HG03095 (cell line): ENCODE measurements around the gene FOXO1.

Source experiments
- ATAC-seq: cut with Tn5 transposase; IDR thresholded peaks from one replicate; pipeline ENCODE4 v1.9.1; 2021; ENCODE audit warnings: moderate library complexity; ENCODE audit not compliant: unreplicated experiment

The FOXO1 gene

GRCh38 chr13:40552895-40553294 lies 113.5 kb downstream of the FOXO1 start:
- ATAC-seq, result no peak

DNA sequence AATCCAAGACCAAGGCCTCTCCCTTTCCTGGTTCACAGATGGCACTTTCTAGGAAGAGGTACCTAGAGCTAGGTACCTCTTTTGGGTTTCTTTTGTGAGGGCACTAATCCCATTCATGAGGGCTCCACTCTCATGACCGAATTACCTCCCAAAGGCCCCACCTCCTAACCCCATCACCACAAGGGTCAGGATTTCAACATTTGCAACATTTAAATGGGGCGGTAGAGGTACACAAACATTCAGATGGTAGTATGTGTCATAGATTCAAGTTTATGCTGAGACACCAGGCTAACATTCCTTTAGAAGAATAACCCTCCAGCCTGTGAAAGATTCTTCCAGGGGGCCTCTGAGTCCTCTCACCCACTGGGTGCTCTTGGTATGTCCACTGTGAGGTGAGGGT lies 116.3 kb downstream of the FOXO1 start:
- no peak for ATAC-seq

- no peak for ATAC-seq
These were observed 116.8 kb downstream of the FOXO1 start for GRCh38 chr13:40549500-40550094.

DNA sequence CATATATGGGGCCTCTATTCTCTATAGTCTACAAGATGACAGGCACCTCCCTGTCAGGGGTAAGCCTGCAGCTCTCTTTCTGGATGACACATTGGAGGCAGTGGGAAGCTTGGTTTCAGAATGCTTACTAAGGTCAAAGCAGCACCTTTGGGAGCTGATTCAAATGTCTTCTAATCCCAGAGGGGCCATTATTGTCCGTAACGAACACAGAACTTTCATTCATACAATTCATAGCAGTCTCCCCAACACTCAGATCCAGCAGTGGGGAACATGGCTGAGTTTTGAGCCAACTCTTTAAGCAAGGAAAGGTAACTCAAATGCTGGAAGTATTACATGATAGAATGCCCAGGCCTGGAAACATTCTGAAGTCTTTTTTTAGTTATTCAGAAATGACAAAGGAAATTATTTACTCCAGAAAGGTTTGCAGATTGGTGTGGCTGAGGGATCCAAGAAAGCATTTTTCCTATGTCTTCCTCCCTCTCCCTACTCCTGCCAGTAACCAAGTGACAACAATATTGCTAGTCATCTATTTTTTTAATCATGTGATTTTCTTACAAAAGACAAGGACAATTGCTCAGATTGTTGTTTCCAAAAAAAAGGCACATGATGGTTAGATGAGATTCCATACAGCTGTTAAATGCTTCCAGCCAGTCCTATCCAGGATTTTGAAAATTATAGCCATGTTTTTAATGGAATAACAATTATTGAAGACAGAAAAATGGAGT lies 118.7 kb downstream of the FOXO1 start:
- ATAC-seq, result no peak

GRCh38 chr13:40546047-40546446 lies 120.4 kb downstream of the FOXO1 start:
- ATAC-seq, result no peak

- ATAC-seq, result no peak
These were observed 126.0 kb downstream of the FOXO1 start for GRCh38 chr13:40540328-40541044.

GRCh38 chr13:40539576-40540327 lies 126.7 kb downstream of the FOXO1 start:
- ATAC-seq, result no peak

- no peak for ATAC-seq
These were observed 129.1 kb downstream of the FOXO1 start for GRCh38 chr13:40537146-40537895.

- ATAC-seq, result no peak
These were observed 129.9 kb downstream of the FOXO1 start for GRCh38 chr13:40536443-40537113.

- no peak for ATAC-seq
These were observed 131.1 kb downstream of the FOXO1 start for GRCh38 chr13:40535345-40535836.

DNA sequence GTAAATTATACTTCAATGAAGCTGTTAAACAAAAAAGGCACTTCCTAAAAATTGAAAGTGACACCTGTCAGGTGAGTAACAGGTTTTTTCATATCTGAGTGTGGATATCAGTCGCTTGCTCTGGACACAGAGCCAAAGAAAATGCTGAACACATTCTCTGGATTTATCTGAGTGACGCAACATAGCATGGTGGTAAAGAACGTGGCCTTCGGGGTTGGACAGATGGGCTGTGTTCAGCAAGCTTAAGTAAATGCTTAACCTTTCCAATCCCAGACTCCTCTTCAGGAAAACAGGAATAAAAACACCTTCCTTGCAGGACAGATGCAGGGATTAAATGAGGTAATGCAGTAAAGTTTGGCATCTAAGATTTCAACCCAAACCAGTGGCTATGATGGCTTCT lies 132.0 kb downstream of the FOXO1 start:
- no peak for ATAC-seq

GRCh38 chr13:40533072-40533471 lies 133.4 kb downstream of the FOXO1 start:
- ATAC-seq, result no peak

DNA sequence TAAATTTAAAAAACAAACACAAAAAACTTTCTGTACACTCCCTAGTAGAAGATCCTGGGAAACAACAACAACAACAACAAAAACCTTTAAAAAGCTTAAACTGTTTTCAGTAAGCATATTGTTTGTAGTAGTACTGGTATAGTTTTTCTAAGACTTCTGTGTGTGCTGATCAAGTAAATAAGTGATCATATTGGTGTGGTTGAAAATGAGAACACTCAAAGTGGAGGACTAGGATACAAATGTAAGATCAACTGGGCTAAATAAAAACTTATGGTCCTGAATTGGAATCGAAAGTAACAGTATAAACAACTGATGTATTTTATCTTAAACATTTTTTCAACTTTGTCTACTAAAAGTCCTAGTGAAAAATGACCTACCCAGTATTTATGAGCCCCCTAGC lies 135.5 kb downstream of the FOXO1 start:
- no peak for ATAC-seq

- no peak for ATAC-seq
These were observed 137.6 kb downstream of the FOXO1 start for GRCh38 chr13:40528881-40529280.

DNA sequence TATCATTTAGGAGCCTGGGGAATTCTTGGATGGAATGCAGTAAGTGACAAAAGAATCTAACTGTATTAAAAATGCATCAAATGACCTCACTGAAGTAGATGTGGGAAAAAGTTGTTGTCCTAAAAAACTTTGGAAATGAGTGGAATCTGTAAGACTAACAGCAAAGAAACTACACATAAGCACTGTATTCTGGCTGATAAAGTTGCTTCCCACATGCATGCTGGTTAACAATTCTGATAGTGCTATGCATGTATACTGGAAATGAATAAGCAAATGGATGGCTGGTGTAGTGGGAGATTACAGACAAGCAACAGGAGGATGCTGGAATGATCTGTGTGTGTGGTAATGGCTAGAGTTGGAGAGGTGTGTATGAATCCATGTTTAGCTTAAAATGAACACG lies 138.5 kb downstream of the FOXO1 start:
- ATAC-seq, result no peak

- no peak for ATAC-seq
These were observed 144.2 kb downstream of the FOXO1 start for GRCh38 chr13:40522282-40522681.

DNA sequence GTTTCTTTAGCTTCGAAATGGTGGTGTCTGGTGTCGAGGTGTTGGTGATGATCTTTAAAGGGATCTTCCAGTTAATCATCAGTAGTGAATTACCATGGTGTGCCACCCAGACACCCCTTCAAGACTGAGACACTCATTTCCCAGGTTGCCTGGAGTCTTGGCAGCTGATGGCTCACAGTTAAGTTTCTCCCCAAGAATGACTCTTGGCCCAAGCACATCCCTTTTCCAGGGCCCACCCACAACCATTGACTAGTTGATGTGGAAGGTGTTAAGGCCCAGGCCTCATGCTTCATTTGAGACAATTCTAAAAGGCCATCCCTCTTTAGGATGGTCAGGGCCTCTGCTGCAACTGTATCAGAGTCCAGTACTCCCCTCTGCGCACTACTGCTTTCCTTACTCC lies 145.5 kb downstream of the FOXO1 start:
- no peak for ATAC-seq

- ATAC-seq, result no peak
These were observed 146.8 kb downstream of the FOXO1 start for GRCh38 chr13:40519637-40520036.

DNA sequence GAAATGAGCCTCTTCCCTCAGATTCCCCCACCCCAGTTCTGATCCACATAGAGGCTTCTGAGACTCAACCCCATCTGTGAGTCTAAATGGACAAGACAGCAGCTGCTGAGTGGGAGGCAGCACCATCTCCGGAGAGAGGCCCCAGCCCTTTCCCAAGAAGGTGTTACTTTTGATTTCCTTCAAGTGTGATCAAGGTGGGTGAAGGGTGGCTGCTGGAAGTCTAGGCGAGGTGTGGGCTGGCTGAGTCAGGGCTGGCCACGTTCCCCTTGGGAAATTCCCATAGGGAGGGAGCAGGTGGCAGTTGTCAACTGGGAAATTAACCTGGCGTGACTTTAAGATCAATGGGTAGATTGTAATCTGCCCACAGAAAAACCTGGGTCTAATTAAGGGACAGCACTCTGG lies 148.0 kb downstream of the FOXO1 start:
- ATAC-seq, result no peak
